GM12892 (cell line): ENCODE results near the gene PDX1.

Source experiments
- POLR2A ChIP-seq: IDR thresholded peaks from 2 replicates; pipeline ENCODE4 v1.6.1; 2011; ENCODE audit warnings: low read depth, low read length, control low read depth
- POLR2AphosphoS5 ChIP-seq: IDR thresholded peaks from 2 replicates; pipeline ENCODE4 v1.6.1; 2011; ENCODE audit warnings: low read depth, low read length, control low read depth
- TAF1 ChIP-seq: IDR thresholded peaks from 2 replicates; pipeline ENCODE4 v1.6.1; 2011; ENCODE audit warnings: low read depth, mild to moderate bottlenecking, control low read depth, low read length, borderline replicate concordance

DNA sequence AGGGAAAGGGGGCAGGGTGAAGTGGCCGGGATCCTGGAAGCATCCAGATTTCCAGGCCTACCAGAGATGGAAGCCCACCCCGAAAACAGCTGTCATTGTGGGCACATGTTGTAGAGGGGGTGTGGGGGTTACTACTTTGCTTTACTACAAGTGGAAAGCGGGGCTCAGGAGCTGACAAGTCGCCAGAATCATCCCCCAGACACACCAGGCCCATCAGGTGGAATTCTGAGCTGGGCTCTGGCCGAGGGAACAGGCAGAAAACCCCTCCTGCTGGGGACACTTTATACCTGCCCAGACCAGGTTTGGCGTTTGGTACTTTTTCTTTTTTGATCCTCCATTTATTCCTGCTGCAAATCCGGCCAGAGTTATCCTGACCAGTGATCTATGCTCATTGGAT lies 45.5 kb downstream of the PDX1 start:
- TF ChIP-seq POLR2AphosphoS5 (no peak), POLR2A (no peak), TAF1 (no peak)
